NK-92 treated with Interleukin-12 subunit alpha and Interleukin-12 subunit beta, amount 100 ng/mL, for 24 hours (cell line): Measurements from ENCODE around the gene NBR1.
"Not testable (repeated sequence)": the region's sequence is repeated elsewhere in the genome, so short reads cannot be mapped to it uniquely, and the experiment has no call there.

Experiments
- DNase-seq: peaks from one replicate; lab custom pipeline; 2025; lab: John Stamatoyannopoulos, UW

The NBR1 gene

DNA sequence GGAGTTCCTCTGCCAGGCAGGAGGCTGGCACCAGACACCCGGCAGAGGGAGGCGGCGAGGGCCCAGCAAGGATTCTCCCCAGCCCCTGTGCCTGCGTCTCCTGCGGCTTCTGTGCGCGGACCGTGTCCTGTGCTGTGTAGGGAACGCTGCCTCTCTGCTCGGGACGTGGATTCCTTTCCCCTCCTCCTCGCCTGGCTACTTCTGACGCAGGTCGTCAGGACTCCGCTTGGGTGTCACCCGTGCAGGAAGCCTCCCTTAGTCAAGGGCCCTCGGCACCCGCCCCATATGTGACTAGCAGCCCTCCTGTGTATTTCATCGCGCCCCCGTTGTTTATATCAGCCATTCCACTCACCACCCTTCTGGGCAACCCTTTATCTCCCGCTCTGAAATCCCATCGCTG lies 75.4 kb downstream of the NBR1 start:
- DNase-seq: not testable (repeated sequence)
